ENCODE data around the gene FAF1. TPM values are rescaled to one million over a fixed set of nuclear protein-coding genes. Genes with fewer than 3 reads are reported as not detected.

The FAF1 gene
- total and polyA plus RNA-seq, 4 donors = 27.2 to 51.6 (median 37.1) TPM

DNA sequence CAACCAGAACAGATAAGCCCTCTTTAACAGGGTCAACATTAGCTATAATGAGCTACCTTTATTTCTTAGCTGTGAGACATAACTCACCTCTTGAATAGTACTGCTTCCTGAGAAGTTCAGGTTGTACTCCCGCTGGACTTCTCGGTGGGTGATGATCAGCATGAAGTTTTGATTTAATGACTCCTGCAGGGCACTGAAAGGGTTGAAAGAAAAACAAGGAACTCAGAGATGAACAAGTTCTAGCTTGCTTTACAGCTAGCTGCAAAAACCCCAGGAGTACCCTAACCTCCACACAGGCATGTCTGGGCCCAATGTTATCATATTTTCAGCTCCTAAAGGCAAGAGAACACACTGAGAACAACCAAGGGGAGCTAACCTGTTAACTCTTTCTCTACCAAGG is 254.4 kb downstream of the FAF1 start:
- no peak for ATAC-seq (ENCODE audit: insufficient read depth, low FRiP score)
- Histone ChIP-seq H3K36me3 (ENCODE audit: control insufficient read depth in 4 of 4, insufficient read depth in 4 of 4, low read length in 4 of 4) (peaks cover 0 to 1% (median 0%) of the 10 kb centered on the region in 4 donors), H3K9ac (ENCODE audit: insufficient read depth in 1 of 2, low read length in 2 of 2) (no peak overlapping the region), H3K27ac (ENCODE audit: low read depth in 1 of 2, low read length in 1 of 2) (no peak overlapping the region), H3K4me3 (no peak overlapping the region), H3K27me3 (ENCODE audit: control insufficient read depth in 3 of 3, insufficient read depth in 3 of 3, low read length in 2 of 3) (no peaks in the 10 kb centered on the region), H3K4me1 (ENCODE audit: control insufficient read depth in 5 of 5, insufficient read depth in 5 of 5, low read length in 5 of 5) (peaks cover 0 to 6% (median 0%) of the 10 kb centered on the region in 5 donors), H3K9me3 (ENCODE audit: control insufficient read depth in 4 of 4, insufficient read depth in 3 of 4, low read length in 3 of 4) (no peaks in the 10 kb centered on the region)
- 79 to 83% methylated on average over 2 of the region's 2 CpGs for WGBS, 2 donors
- TF ChIP-seq, protein P1, sequence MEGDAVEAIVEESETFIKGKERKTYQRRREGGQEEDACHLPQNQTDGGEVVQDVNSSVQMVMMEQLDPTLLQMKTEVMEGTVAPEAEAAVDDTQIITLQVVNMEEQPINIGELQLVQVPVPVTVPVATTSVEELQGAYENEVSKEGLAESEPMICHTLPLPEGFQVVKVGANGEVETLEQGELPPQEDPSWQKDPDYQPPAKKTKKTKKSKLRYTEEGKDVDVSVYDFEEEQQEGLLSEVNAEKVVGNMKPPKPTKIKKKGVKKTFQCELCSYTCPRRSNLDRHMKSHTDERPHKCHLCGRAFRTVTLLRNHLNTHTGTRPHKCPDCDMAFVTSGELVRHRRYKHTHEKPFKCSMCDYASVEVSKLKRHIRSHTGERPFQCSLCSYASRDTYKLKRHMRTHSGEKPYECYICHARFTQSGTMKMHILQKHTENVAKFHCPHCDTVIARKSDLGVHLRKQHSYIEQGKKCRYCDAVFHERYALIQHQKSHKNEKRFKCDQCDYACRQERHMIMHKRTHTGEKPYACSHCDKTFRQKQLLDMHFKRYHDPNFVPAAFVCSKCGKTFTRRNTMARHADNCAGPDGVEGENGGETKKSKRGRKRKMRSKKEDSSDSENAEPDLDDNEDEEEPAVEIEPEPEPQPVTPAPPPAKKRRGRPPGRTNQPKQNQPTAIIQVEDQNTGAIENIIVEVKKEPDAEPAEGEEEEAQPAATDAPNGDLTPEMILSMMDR (IDR thresholded peaks at IDR 0.05; ENCODE audit: control extremely low read depth, extremely low read depth) = no peak
- DNase-seq = no peak

DNA sequence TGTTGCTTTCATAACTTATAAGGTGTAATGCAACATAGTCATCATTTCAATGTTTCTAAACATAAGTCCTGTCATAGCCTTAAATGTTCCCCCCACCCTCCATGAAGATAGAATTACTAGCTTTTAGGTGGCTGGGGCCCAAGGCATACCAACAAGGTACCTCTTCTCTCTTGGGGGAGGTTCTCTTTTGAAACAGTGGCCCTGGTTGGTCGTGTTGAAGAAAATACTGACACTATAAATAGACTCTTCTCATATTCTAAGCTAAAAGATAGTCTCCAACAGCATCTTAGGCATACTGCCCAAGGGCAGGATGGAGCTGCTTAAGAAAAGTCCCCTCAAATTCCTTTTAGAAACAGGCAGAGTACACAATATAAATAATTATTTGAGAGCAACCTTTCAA is 255.0 kb downstream of the FAF1 start:
- WGBS, 2 donors = 9 to 30% methylated on average over 1 of the region's 1 CpG
- H3K4me1 ChIP-seq (ENCODE audit: control insufficient read depth in 5 of 5, insufficient read depth in 5 of 5, low read length in 5 of 5) = peaks cover 0 to 3% (median 0%) of the 10 kb centered on the region in 5 donors
- H3K9ac ChIP-seq (ENCODE audit: insufficient read depth in 1 of 2, low read length in 2 of 2) = no peak overlapping the region
- no peak overlapping the region for H3K27ac ChIP-seq (ENCODE audit: low read depth in 1 of 2, low read length in 1 of 2)
- no peaks in the 10 kb centered on the region for H3K27me3 ChIP-seq (ENCODE audit: control insufficient read depth in 3 of 3, insufficient read depth in 3 of 3, low read length in 2 of 3)
- ATAC-seq (ENCODE audit: insufficient read depth, low FRiP score) (no peak), DNase-seq (no peak)
- H3K4me3 ChIP-seq = no peak overlapping the region
- H3K36me3 ChIP-seq (ENCODE audit: control insufficient read depth in 4 of 4, insufficient read depth in 4 of 4, low read length in 4 of 4) = peaks cover 0 to 1% (median 0%) of the 10 kb centered on the region in 4 donors
- H3K9me3 ChIP-seq (ENCODE audit: control insufficient read depth in 4 of 4, insufficient read depth in 3 of 4, low read length in 3 of 4) = no peaks in the 10 kb centered on the region
- TF ChIP-seq, protein P1 (IDR thresholded peaks at IDR 0.05; ENCODE audit: control extremely low read depth, extremely low read depth) = no peak

DNA sequence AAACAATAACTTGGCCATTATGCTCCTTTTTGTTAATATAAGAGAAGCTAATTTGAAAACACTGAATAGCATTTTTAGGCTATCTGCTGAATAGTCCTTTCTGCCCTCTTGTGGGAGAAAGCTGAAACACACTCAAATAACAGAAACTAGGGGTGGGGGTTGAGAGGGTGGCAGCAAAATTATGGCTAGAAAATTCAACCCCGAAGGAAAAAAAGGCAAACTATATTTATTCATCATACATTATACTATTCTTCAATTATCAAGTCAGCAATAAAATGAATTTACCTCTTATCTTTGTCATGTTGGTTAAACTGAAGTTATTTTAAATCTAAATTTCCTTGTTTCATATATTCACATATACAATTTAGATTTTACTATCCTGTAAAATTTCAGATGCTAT is 255.9 kb downstream of the FAF1 start:
- Histone ChIP-seq H3K27me3 (ENCODE audit: control insufficient read depth in 3 of 3, insufficient read depth in 3 of 3, low read length in 2 of 3) (no peaks in the 10 kb centered on the region), H3K9ac (ENCODE audit: insufficient read depth in 1 of 2, low read length in 2 of 2) (no peak overlapping the region), H3K27ac (ENCODE audit: low read depth in 1 of 2, low read length in 1 of 2) (no peak overlapping the region), H3K9me3 (ENCODE audit: control insufficient read depth in 4 of 4, insufficient read depth in 3 of 4, low read length in 3 of 4) (no peaks in the 10 kb centered on the region), H3K4me1 (ENCODE audit: control insufficient read depth in 5 of 5, insufficient read depth in 5 of 5, low read length in 5 of 5) (peaks cover 0 to 3% (median 0%) of the 10 kb centered on the region in 5 donors), H3K4me3 (no peak overlapping the region), H3K36me3 (ENCODE audit: control insufficient read depth in 4 of 4, insufficient read depth in 4 of 4, low read length in 4 of 4) (peaks cover 0 to 1% (median 0%) of the 10 kb centered on the region in 4 donors)
- peak; percentile 75 for ATAC-seq (ENCODE audit: insufficient read depth, low FRiP score)
- peak in 2 of 3 donors; percentile 49 to 52 for DNase-seq
- 23 to 31% methylated on average over 1 of the region's 1 CpG for WGBS, 2 donors
- TF ChIP-seq, protein P1 (IDR thresholded peaks at IDR 0.05; ENCODE audit: control extremely low read depth, extremely low read depth) = peak; percentile 39

DNA sequence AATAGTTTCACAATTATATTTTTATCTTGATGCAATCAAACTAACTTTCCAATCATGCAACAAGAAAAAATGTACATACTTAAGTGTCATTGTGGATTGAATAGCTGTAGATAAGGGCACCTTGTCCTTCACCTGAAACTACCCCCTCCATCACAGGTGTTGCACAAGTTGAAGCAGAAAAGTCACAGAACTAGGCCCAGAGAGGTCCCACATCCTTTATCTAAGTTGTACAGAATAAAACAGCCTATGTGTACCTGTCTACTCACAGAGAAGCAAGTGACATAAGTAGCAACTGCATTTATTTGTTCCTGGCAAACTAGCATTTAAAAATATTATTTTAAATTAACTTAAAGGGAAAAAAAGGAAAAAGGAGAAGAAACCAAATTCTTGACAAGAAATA is 256.8 kb downstream of the FAF1 start:
- no peak overlapping the region for H3K27ac ChIP-seq (ENCODE audit: low read depth in 1 of 2, low read length in 1 of 2)
- no peak overlapping the region for H3K4me3 ChIP-seq
- peaks cover 0 to 1% (median 0%) of the 10 kb centered on the region in 4 donors for H3K36me3 ChIP-seq (ENCODE audit: control insufficient read depth in 4 of 4, insufficient read depth in 4 of 4, low read length in 4 of 4)
- peaks cover 0 to 3% (median 0%) of the 10 kb centered on the region in 5 donors for H3K4me1 ChIP-seq (ENCODE audit: control insufficient read depth in 5 of 5, insufficient read depth in 5 of 5, low read length in 5 of 5)
- TF ChIP-seq, protein P1 (IDR thresholded peaks at IDR 0.05; ENCODE audit: control extremely low read depth, extremely low read depth) = no peak
- H3K27me3 ChIP-seq (ENCODE audit: control insufficient read depth in 3 of 3, insufficient read depth in 3 of 3, low read length in 2 of 3) = no peaks in the 10 kb centered on the region
- DNase-seq = peak in 2 of 3 donors; percentile 4 to 34
- no peak for ATAC-seq (ENCODE audit: insufficient read depth, low FRiP score)
- H3K9me3 ChIP-seq (ENCODE audit: control insufficient read depth in 4 of 4, insufficient read depth in 3 of 4, low read length in 3 of 4) = no peaks in the 10 kb centered on the region
- H3K9ac ChIP-seq (ENCODE audit: insufficient read depth in 1 of 2, low read length in 2 of 2) = no peak overlapping the region
